GM21381 (cell line): ENCODE results near the gene EIF4B.

ENCODE experiments used
- ATAC-seq: cut with Tn5 transposase; IDR thresholded peaks from one replicate; pipeline ENCODE4 v1.9.1; 2021; ENCODE audit warnings: mild to moderate bottlenecking, moderate library complexity; ENCODE audit not compliant: unreplicated experiment

The EIF4B gene

GRCh38 chr12:53056901-53057300 is 50.6 kb downstream of the EIF4B start:
- ATAC-seq = no peak

GRCh38 chr12:53057816-53058500 is 51.7 kb downstream of the EIF4B start:
- no peak for ATAC-seq

GRCh38 chr12:53058674-53059433 is 52.6 kb downstream of the EIF4B start:
- no peak for ATAC-seq

- ATAC-seq = no peak
Observed at GRCh38 chr12:53059434-53060063, 53.3 kb downstream of the EIF4B start.

- ATAC-seq = no peak
Observed at GRCh38 chr12:53060064-53060720, 53.9 kb downstream of the EIF4B start.

- ATAC-seq = no peak
Observed at GRCh38 chr12:53060721-53061276, 54.5 kb downstream of the EIF4B start.

GRCh38 chr12:53061404-53062010 is 55.3 kb downstream of the EIF4B start:
- no peak for ATAC-seq

GRCh38 chr12:53062011-53062961 is 56.0 kb downstream of the EIF4B start:
- no peak for ATAC-seq

- no peak for ATAC-seq
Observed at GRCh38 chr12:53062977-53063707, 56.9 kb downstream of the EIF4B start.

GRCh38 chr12:53063708-53064612 is 57.7 kb downstream of the EIF4B start:
- ATAC-seq = no peak

GRCh38 chr12:53064613-53065436 is 58.6 kb downstream of the EIF4B start:
- no peak for ATAC-seq

- ATAC-seq = no peak
Observed at GRCh38 chr12:53065470-53065869, 59.2 kb downstream of the EIF4B start.

- ATAC-seq = no peak
Observed at GRCh38 chr12:53065975-53066931, 60.0 kb downstream of the EIF4B start.

GRCh38 chr12:53067074-53067992 is 61.1 kb downstream of the EIF4B start:
- no peak for ATAC-seq
